Neuron (in vitro differentiated cells): Measurements from ENCODE around the gene TMEM72.
"Not testable (repeated sequence)": the region's sequence is repeated elsewhere in the genome, so short reads cannot be mapped to it uniquely, and the experiment has no call there.

Source experiments
- H2AFZ ChIP-seq: one replicate; pipeline ENCODE4 v1.6.1; 2013; ENCODE audit warnings: low read depth, mild to moderate bottlenecking, inconsistent platforms, low read length, moderate library complexity
- H3K27me3 ChIP-seq: one replicate; pipeline ENCODE4 v1.6.1; 2013; ENCODE audit warnings: low read length; ENCODE audit not compliant: insufficient read depth
- H3K36me3 ChIP-seq: one replicate; pipeline ENCODE4 v1.6.1; 2013; ENCODE audit warnings: low read length; ENCODE audit not compliant: insufficient read depth
- H3K4me1 ChIP-seq: one replicate; pipeline ENCODE4 v1.6.1; 2013; ENCODE audit warnings: low read length; ENCODE audit not compliant: insufficient read depth
- H3K4me3 ChIP-seq: 2 replicates; pipeline ENCODE4 v1.5.1; 2013; ENCODE audit warnings: mild to moderate bottlenecking, low read length, moderate library complexity
- H3K9me3 ChIP-seq: one replicate; pipeline ENCODE4 v1.6.1; 2013; ENCODE audit warnings: low read length

TMEM72 gene

GRCh38 chr10:44911081-44911540 is at the start of gene TMEM72:
TMEM72 (plus strand) TSS chr10:44911337; CDS start chr10:44911513, 176 bp downstream.
- Histone ChIP-seq H3K9me3 (no peaks in the 10 kb centered on the region), H3K4me1 (no peaks in the 10 kb centered on the region), H3K36me3 (no peaks in the 10 kb centered on the region), H3K27me3 (no peaks in the 10 kb centered on the region), H2AFZ (no peak within 1 kb of the TSS), H3K4me3 (no peak within 1 kb of the TSS)

GRCh38 chr10:44862006-44862751 is 49.0 kb upstream of the TMEM72 start:
- no peak overlapping the region for H2AFZ ChIP-seq
- no peaks in the 10 kb centered on the region for H3K9me3 ChIP-seq
- H3K4me3 ChIP-seq = no peak overlapping the region
- no peaks in the 10 kb centered on the region for H3K36me3 ChIP-seq
- no peaks in the 10 kb centered on the region for H3K4me1 ChIP-seq
- peaks cover 14% of the 10 kb centered on the region for H3K27me3 ChIP-seq

GRCh38 chr10:44862924-44863323 is 48.2 kb upstream of the TMEM72 start:
- no peak overlapping the region for H3K4me3 ChIP-seq

GRCh38 chr10:44863344-44864047 is 47.6 kb upstream of the TMEM72 start:
- no peaks in the 10 kb centered on the region for H3K4me1 ChIP-seq
- no peaks in the 10 kb centered on the region for H3K36me3 ChIP-seq
- no peak overlapping the region for H3K4me3 ChIP-seq
- H2AFZ ChIP-seq = no peak overlapping the region
- H3K9me3 ChIP-seq = no peaks in the 10 kb centered on the region
- H3K27me3 ChIP-seq = peaks cover 14% of the 10 kb centered on the region

More at GRCh38 chr10:44862924-44863323, 48.2 kb upstream of the TMEM72 start:
- no peaks in the 10 kb centered on the region for H3K36me3 ChIP-seq
- peaks cover 14% of the 10 kb centered on the region for H3K27me3 ChIP-seq
- H3K9me3 ChIP-seq = no peaks in the 10 kb centered on the region
- no peaks in the 10 kb centered on the region for H3K4me1 ChIP-seq
- H2AFZ ChIP-seq = no peak overlapping the region

GRCh38 chr10:44864051-44864450 is 47.1 kb upstream of the TMEM72 start:
- peak overlapping the region; percentile 44 for H3K4me3 ChIP-seq
- peaks cover 14% of the 10 kb centered on the region for H3K27me3 ChIP-seq
- H3K4me1 ChIP-seq = no peaks in the 10 kb centered on the region
- H3K9me3 ChIP-seq = no peaks in the 10 kb centered on the region
- peak overlapping the region; percentile 68 for H2AFZ ChIP-seq
- H3K36me3 ChIP-seq = no peaks in the 10 kb centered on the region

GRCh38 chr10:44864637-44865288 is 46.4 kb upstream of the TMEM72 start:
- peaks cover 10% of the 10 kb centered on the region for H3K27me3 ChIP-seq
- no peaks in the 10 kb centered on the region for H3K4me1 ChIP-seq
- H3K36me3 ChIP-seq = no peaks in the 10 kb centered on the region
- H3K4me3 ChIP-seq = peak overlapping the region; percentile 44
- no peaks in the 10 kb centered on the region for H3K9me3 ChIP-seq
- peak overlapping the region; percentile 68 for H2AFZ ChIP-seq

GRCh38 chr10:44865289-44865671 is 45.9 kb upstream of the TMEM72 start:
- Histone ChIP-seq H3K4me3 (no peak overlapping the region), H2AFZ (no peak overlapping the region), H3K27me3 (peaks cover 10% of the 10 kb centered on the region), H3K4me1 (no peaks in the 10 kb centered on the region), H3K36me3 (no peaks in the 10 kb centered on the region), H3K9me3 (no peaks in the 10 kb centered on the region)

GRCh38 chr10:44866367-44866766 is 44.8 kb upstream of the TMEM72 start:
- H3K27me3 ChIP-seq, H3K36me3 ChIP-seq, H3K4me1 ChIP-seq, H2AFZ ChIP-seq, H3K9me3 ChIP-seq, H3K4me3 ChIP-seq: not testable (repeated sequence)

GRCh38 chr10:44870031-44870430 is 41.1 kb upstream of the TMEM72 start:
- H3K36me3 ChIP-seq = no peaks in the 10 kb centered on the region
- H2AFZ ChIP-seq = no peak overlapping the region
- no peaks in the 10 kb centered on the region for H3K4me1 ChIP-seq
- no peak overlapping the region for H3K4me3 ChIP-seq
- H3K27me3 ChIP-seq = no peaks in the 10 kb centered on the region
- H3K9me3 ChIP-seq = no peaks in the 10 kb centered on the region

- Histone ChIP-seq H3K36me3 (no peaks in the 10 kb centered on the region), H3K9me3 (no peaks in the 10 kb centered on the region), H3K4me3 (no peak overlapping the region), H3K27me3 (no peaks in the 10 kb centered on the region), H3K4me1 (no peaks in the 10 kb centered on the region), H2AFZ (no peak overlapping the region)
These were observed 38.0 kb upstream of the TMEM72 start for GRCh38 chr10:44873160-44873559.

- no peaks in the 10 kb centered on the region for H3K9me3 ChIP-seq
- H2AFZ ChIP-seq = no peak overlapping the region
- H3K27me3 ChIP-seq = no peaks in the 10 kb centered on the region
- peaks cover 4% of the 10 kb centered on the region for H3K4me1 ChIP-seq
- H3K4me3 ChIP-seq = no peak overlapping the region
- H3K36me3 ChIP-seq = no peaks in the 10 kb centered on the region
These were observed 37.0 kb upstream of the TMEM72 start for GRCh38 chr10:44874166-44874565.

- Histone ChIP-seq H3K4me3 (peak overlapping the region; percentile 30), H3K4me1 (peaks cover 4% of the 10 kb centered on the region), H3K27me3 (peaks cover 4% of the 10 kb centered on the region), H2AFZ (peak overlapping the region; percentile 27), H3K36me3 (no peaks in the 10 kb centered on the region), H3K9me3 (no peaks in the 10 kb centered on the region)
These were observed 32.2 kb upstream of the TMEM72 start for GRCh38 chr10:44878706-44879530.
